ENCODE data around the gene NUDT8. TPM values are rescaled to one million over a fixed set of nuclear protein-coding genes. Genes with fewer than 3 reads are reported as not detected.
A peak's percentile ranks its signal among the peaks of the same experiment; 100 is the strongest.

The NUDT8 gene
- total RNA-seq, 1 experiment from 2014 or later: 18.1 TPM

DNA sequence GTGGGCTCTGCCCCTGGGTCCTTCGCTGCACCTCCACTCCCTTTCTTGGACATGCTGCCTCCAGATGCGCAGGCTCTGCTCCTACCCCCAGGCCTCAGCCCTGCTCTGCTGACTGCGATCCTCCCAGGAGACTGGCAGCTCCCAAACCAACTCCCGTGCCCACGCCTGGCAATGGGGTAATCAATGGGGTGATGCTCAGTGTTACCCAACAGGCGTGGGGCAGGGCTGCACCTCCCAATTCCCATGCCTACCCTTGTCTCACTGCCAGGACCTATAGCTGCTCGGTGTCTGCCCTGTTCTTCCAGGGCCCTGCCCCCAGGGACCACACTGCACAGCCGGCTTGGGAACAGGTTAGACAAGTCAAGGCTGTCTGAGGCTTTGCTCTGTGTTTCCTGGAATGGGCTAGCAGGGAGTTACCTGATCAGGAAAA, 44.7 kb upstream of the NUDT8 start, which contains the start of gene ALDH3B2:
Gene ALDH3B2, minus strand, starts transcription at position 182 of the 430 bp plus-strand sequence. CDS start 7,688 bp downstream, outside the sequence.
- ChIA-PET POLR2A (no interaction called here), CTCF (interaction anchor here (1.0 to 1.9 kb wide), 3 partner anchors 9 to 44 kb away, joined by 3 to 6 read pairs (median 5); partner anchors contain the start of gene NUDT8)
- Histone ChIP-seq H3K27me3 (replicated peaks; ENCODE audit: control insufficient read depth, insufficient read depth, low read length) (no peaks in the 10 kb centered on the region), H3K4me1 (peaks cover 19% of the 10 kb centered on the region), H3K4me3 (ENCODE audit: low read depth, low read length) (no peak within 1 kb of the TSS), H3K36me3 (ENCODE audit: control insufficient read depth, insufficient read depth, low read length) (no peaks in the 10 kb centered on the region), H3K9me3 (peaks cover 8% of the 10 kb centered on the region)
- H3K4me1 Mint-ChIP-seq (ENCODE audit: low read depth, unreplicated experiment): peaks cover 14% of the 10 kb centered on the region
- intact Hi-C loops (cut with micrococcal nuclease; ENCODE audit: unreplicated experiment): loop anchor here (1.0 kb wide), 1 partner anchor 8 kb away; no protein-coding TSS in a partner anchor
- no TSS peak for BruUV-seq (replicated peaks)
- TF ChIP-seq, protein P1, sequence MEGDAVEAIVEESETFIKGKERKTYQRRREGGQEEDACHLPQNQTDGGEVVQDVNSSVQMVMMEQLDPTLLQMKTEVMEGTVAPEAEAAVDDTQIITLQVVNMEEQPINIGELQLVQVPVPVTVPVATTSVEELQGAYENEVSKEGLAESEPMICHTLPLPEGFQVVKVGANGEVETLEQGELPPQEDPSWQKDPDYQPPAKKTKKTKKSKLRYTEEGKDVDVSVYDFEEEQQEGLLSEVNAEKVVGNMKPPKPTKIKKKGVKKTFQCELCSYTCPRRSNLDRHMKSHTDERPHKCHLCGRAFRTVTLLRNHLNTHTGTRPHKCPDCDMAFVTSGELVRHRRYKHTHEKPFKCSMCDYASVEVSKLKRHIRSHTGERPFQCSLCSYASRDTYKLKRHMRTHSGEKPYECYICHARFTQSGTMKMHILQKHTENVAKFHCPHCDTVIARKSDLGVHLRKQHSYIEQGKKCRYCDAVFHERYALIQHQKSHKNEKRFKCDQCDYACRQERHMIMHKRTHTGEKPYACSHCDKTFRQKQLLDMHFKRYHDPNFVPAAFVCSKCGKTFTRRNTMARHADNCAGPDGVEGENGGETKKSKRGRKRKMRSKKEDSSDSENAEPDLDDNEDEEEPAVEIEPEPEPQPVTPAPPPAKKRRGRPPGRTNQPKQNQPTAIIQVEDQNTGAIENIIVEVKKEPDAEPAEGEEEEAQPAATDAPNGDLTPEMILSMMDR (IDR thresholded peaks at IDR 0.05; ENCODE audit: insufficient read depth in 1 of 2, low read depth in 1 of 2, low read length in 1 of 2, severe bottlenecking in 1 of 2, unreplicated experiment in 1 of 2): no peak
- H3K27ac Mint-ChIP-seq (ENCODE audit: unreplicated experiment): peak within 1 kb of the TSS; percentile 74
- H3K4me3 Mint-ChIP-seq (ENCODE audit: unreplicated experiment): peak within 1 kb of the TSS; percentile 57
- peak; percentile 89 to 90 for DNase-seq
- no peaks in the 10 kb centered on the region for H3K36me3 Mint-ChIP-seq (ENCODE audit: insufficient read depth, unreplicated experiment)
- H3K27me3 Mint-ChIP-seq (ENCODE audit: insufficient read depth, unreplicated experiment): peaks cover 5% of the 10 kb centered on the region
- peaks cover 10% of the 10 kb centered on the region for H3K9me3 Mint-ChIP-seq (ENCODE audit: unreplicated experiment)

DNA sequence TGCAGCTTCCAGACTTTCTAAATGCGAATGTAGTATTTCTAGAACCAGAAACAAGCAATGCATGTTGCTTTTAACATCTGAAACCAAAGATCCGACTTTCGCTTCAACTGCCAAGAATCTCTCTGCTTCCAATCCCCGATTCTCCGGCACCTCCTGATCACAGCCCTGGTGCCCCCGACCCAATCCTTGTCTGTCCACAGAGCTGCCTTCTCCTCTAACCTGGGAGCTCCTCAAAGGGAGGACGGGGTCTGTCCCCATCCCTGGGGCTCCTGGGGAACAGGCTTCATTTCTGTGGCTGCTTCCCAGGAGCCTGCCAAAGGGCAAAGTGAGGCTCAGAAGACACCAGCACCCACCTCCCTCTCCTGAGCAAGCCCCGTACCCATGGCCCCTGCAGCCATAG, 44.2 kb upstream of the NUDT8 start:
- Mint-ChIP-seq H3K9me3 (ENCODE audit: unreplicated experiment) (peaks cover 10% of the 10 kb centered on the region), H3K4me1 (ENCODE audit: low read depth, unreplicated experiment) (peaks cover 14% of the 10 kb centered on the region), H3K4me3 (ENCODE audit: unreplicated experiment) (no peak overlapping the region), H3K36me3 (ENCODE audit: insufficient read depth, unreplicated experiment) (no peaks in the 10 kb centered on the region), H3K27me3 (ENCODE audit: insufficient read depth, unreplicated experiment) (peaks cover 5% of the 10 kb centered on the region), H3K27ac (ENCODE audit: unreplicated experiment) (peak overlapping the region; percentile 74)
- TF ChIP-seq, protein P1 (IDR thresholded peaks at IDR 0.05; ENCODE audit: insufficient read depth in 1 of 2, low read depth in 1 of 2, low read length in 1 of 2, severe bottlenecking in 1 of 2, unreplicated experiment in 1 of 2): no peak
- intact Hi-C loops (cut with micrococcal nuclease; ENCODE audit: unreplicated experiment): loop anchor here (1.0 kb wide), 1 partner anchor 8 kb away; no protein-coding TSS in a partner anchor
- ChIA-PET POLR2A (interaction anchor here (0.6 kb wide), 1 partner anchor 619 kb away, joined by 3 read pairs; no protein-coding TSS in a partner anchor), CTCF (interaction anchor here (0.6 to 1.9 kb wide), 4 partner anchors 8 to 94 kb away, joined by 3 to 6 read pairs (median 4); partner anchors contain the start of gene NUDT8)
- Histone ChIP-seq H3K4me1 (peaks cover 19% of the 10 kb centered on the region), H3K9me3 (peaks cover 8% of the 10 kb centered on the region), H3K27me3 (replicated peaks; ENCODE audit: control insufficient read depth, insufficient read depth, low read length) (no peaks in the 10 kb centered on the region), H3K4me3 (ENCODE audit: low read depth, low read length) (no peak overlapping the region), H3K36me3 (ENCODE audit: control insufficient read depth, insufficient read depth, low read length) (no peaks in the 10 kb centered on the region)
- BruUV-seq (replicated peaks): no TSS peak
- DNase-seq: peak; percentile 9 to 30

DNA sequence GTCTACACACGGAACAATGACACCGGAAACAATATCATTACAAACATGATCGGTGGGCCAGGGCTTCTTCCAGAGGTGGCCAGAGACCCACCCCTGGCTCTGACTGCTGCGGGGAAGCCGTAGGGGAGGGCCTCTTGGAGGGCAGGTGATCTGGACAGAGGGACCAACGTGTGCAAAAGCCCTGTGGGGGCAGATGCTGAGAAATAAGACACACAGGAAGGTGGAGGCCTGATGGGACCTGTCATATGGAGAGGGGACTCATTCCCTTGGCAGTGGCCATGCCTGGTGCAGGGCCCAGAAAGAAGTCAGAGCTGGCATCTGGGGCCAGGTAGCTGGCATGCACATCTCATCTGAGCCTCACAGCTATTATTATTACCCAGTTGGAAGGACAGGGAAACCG, 43.6 kb upstream of the NUDT8 start:
- peaks cover 10% of the 10 kb centered on the region for H3K9me3 Mint-ChIP-seq (ENCODE audit: unreplicated experiment)
- ChIA-PET POLR2A (interaction anchor here (0.6 kb wide), 1 partner anchor 618 kb away, joined by 3 read pairs; no protein-coding TSS in a partner anchor), CTCF (interaction anchor here (0.5 to 1.9 kb wide), 3 partner anchors 8 to 321 kb away, joined by 3 to 6 read pairs (median 5); no protein-coding TSS in a partner anchor)
- Histone ChIP-seq H3K4me1 (peaks cover 19% of the 10 kb centered on the region), H3K27me3 (replicated peaks; ENCODE audit: control insufficient read depth, insufficient read depth, low read length) (no peaks in the 10 kb centered on the region), H3K4me3 (ENCODE audit: low read depth, low read length) (no peak overlapping the region), H3K36me3 (ENCODE audit: control insufficient read depth, insufficient read depth, low read length) (no peaks in the 10 kb centered on the region), H3K9me3 (peaks cover 8% of the 10 kb centered on the region)
- H3K4me3 Mint-ChIP-seq (ENCODE audit: unreplicated experiment): no peak overlapping the region
- TF ChIP-seq, protein P1 (IDR thresholded peaks at IDR 0.05; ENCODE audit: insufficient read depth in 1 of 2, low read depth in 1 of 2, low read length in 1 of 2, severe bottlenecking in 1 of 2, unreplicated experiment in 1 of 2): no peak
- no TSS peak for BruUV-seq (replicated peaks)
- intact Hi-C loops (cut with micrococcal nuclease; ENCODE audit: unreplicated experiment): no loop called here
- H3K36me3 Mint-ChIP-seq (ENCODE audit: insufficient read depth, unreplicated experiment): no peaks in the 10 kb centered on the region
- peaks cover 5% of the 10 kb centered on the region for H3K27me3 Mint-ChIP-seq (ENCODE audit: insufficient read depth, unreplicated experiment)
- H3K27ac Mint-ChIP-seq (ENCODE audit: unreplicated experiment): no peak overlapping the region
- peaks cover 14% of the 10 kb centered on the region for H3K4me1 Mint-ChIP-seq (ENCODE audit: low read depth, unreplicated experiment)
- DNase-seq: peak in 1 of 2 experiments; percentile 31
